AG04450 (cell line): ENCODE results near the gene CYP2C18. TPM values are rescaled to one million over a fixed set of nuclear protein-coding genes. Genes with fewer than 3 reads are reported as not detected.
"Not testable (repeated sequence)": the region's sequence is repeated elsewhere in the genome, so short reads cannot be mapped to it uniquely, and the experiment has no call there.

Source experiments
- CTCF ChIA-PET: fragments of 300-600, 350-600 bp; formaldehyde crosslinking; extraction: SDS; loops from one replicate; lab custom pipeline; 2022; ENCODE audit warnings: antibody characterized with exemption, inconsistent platforms; lab: Charles Lee
- POLR2A ChIA-PET: fragments of 350-600 bp; formaldehyde crosslinking; extraction: SDS; loops from one replicate; lab custom pipeline; 2021; ENCODE audit warnings: antibody characterized with exemption, inconsistent platforms; lab: Yijun Ruan, JAX
- DNase-seq: peaks from one replicate; pipeline ENCODE4 v3.0.0-alpha.2; 2011; ENCODE audit warnings: low read depth, low spot score
- H3K27ac ChIP-seq: one replicate; pipeline ENCODE4 v1.5.1; 2012; ENCODE audit warnings: low read depth, low read length, control low read depth
- H3K27me3 ChIP-seq: one replicate; pipeline ENCODE4 v1.6.0; 2012; ENCODE audit warnings: low read length; ENCODE audit not compliant: control insufficient read depth, insufficient read depth
- H3K4me3 ChIP-seq: 2 replicates; pipeline ENCODE4 v1.5.1; 2011; ENCODE audit warnings: mild to moderate bottlenecking, low read depth, low read length, control low read depth
- H3K9me3 ChIP-seq: 2 replicates; pipeline ENCODE4 v1.5.1; 2012; ENCODE audit warnings: low read length; ENCODE audit not compliant: control insufficient read depth, insufficient read depth
- CTCF ChIP-seq: IDR thresholded peaks from 2 replicates; pipeline ENCODE4 v1.5.1; 2011; ENCODE audit warnings: low read depth, low read length, control low read depth, inconsistent platforms
- polyA plus RNA-seq: library from polyadenylated mRNA; depleted of rRNA; stranded (reverse); fragments of >200 nt; gene quantifications from 2 replicates; pipeline ENCODE4 v1.2.3, GENCODE V29; 2011

The CYP2C18 gene
- polyA plus RNA-seq, 1 experiment = not detected

GRCh38 chr10:94644352-94644751 is 39.2 kb upstream of the CYP2C18 start:
- Histone ChIP-seq H3K27ac (no peak overlapping the region), H3K9me3 (no peaks in the 10 kb centered on the region), H3K4me3 (no peak overlapping the region), H3K27me3 (no peaks in the 10 kb centered on the region)
- ChIA-PET CTCF (no interaction called here), POLR2A (no interaction called here)
- no peak for TF ChIP-seq CTCF
- no peak for DNase-seq

GRCh38 chr10:94645285-94645684 is 38.2 kb upstream of the CYP2C18 start:
- no peak for TF ChIP-seq CTCF
- no peaks in the 10 kb centered on the region for H3K27me3 ChIP-seq
- CTCF ChIA-PET = no interaction called here

GRCh38 chr10:94655201-94655600 is 28.3 kb upstream of the CYP2C18 start:
- DNase-seq, POLR2A ChIA-PET, H3K27ac ChIP-seq, H3K4me3 ChIP-seq, H3K27me3 ChIP-seq, CTCF ChIA-PET, H3K9me3 ChIP-seq: not testable (repeated sequence)

More at GRCh38 chr10:94645285-94645684, 38.2 kb upstream of the CYP2C18 start:
- POLR2A ChIA-PET = no interaction called here
- H3K27ac ChIP-seq = no peak overlapping the region
- no peak for DNase-seq
- no peak overlapping the region for H3K4me3 ChIP-seq
- H3K9me3 ChIP-seq = no peaks in the 10 kb centered on the region

GRCh38 chr10:94663061-94663460 is 20.5 kb upstream of the CYP2C18 start:
- CTCF ChIA-PET = not testable (repeated sequence)

GRCh38 chr10:94666391-94667102 is 17.0 kb upstream of the CYP2C18 start:
- H3K4me3 ChIP-seq = no peak overlapping the region
- CTCF ChIA-PET = no interaction called here
- H3K27me3 ChIP-seq = no peaks in the 10 kb centered on the region
- H3K9me3 ChIP-seq = no peaks in the 10 kb centered on the region
- POLR2A ChIA-PET = no interaction called here
- TF ChIP-seq CTCF = no peak
- H3K27ac ChIP-seq = no peak overlapping the region
- DNase-seq = no peak

More at GRCh38 chr10:94663061-94663460, 20.5 kb upstream of the CYP2C18 start:
- H3K27me3 ChIP-seq, H3K9me3 ChIP-seq, H3K4me3 ChIP-seq, POLR2A ChIA-PET, DNase-seq, H3K27ac ChIP-seq: not testable (repeated sequence)

- CTCF ChIA-PET = no interaction called here
- Histone ChIP-seq H3K27ac (no peak overlapping the region), H3K9me3 (no peaks in the 10 kb centered on the region), H3K4me3 (no peak overlapping the region), H3K27me3 (no peaks in the 10 kb centered on the region)
- no peak for TF ChIP-seq CTCF
- POLR2A ChIA-PET = no interaction called here
- no peak for DNase-seq
Observed at GRCh38 chr10:94673614-94674321, 9.8 kb upstream of the CYP2C18 start.
